GM12878 (cell line): ENCODE data around the gene FARS2. TPM values are rescaled to one million over a fixed set of nuclear protein-coding genes. Genes with fewer than 3 reads are reported as not detected.

Source experiments
- ATAC-seq: fragments of 200-7000 bp; cut with Tn5 transposase; 3 replicates; pipeline ENCODE4 v1.9.1; 2020; ENCODE audit warnings: mild to moderate bottlenecking, moderate library complexity
- BruUV-seq: library from RNA; stranded (reverse); fragments of 400-500 nt; replicated peaks from 2 replicates; lab custom pipeline; 2021; lab: Mats Ljungman, UMichigan
- CTCF ChIA-PET: fragments of 300-600 bp; sonication (Branson Sonifier 250); formaldehyde crosslinking; extraction: SDS; loops from one replicate; lab custom pipeline; 2021; ENCODE audit warnings: inconsistent platforms; lab: Yijun Ruan, JAX
- POLR2A ChIA-PET: fragments of 350-600 bp; formaldehyde crosslinking; extraction: SDS; loops from one replicate; lab custom pipeline; 2021; ENCODE audit warnings: inconsistent platforms; lab: Charles Lee
- RAD21 ChIA-PET: fragments of 300-600 bp; sonication (Branson Sonifier 250); formaldehyde crosslinking; loops from one replicate; lab custom pipeline; 2023; ENCODE audit warnings: antibody characterized with exemption; ENCODE audit not compliant: unreplicated experiment; lab: Charles Lee
- SMC1A ChIA-PET: fragments of 300-600 bp; sonication (Branson Sonifier 250); formaldehyde crosslinking; loops from one replicate; lab custom pipeline; 2023; ENCODE audit not compliant: unreplicated experiment, uncharacterized antibody; lab: Charles Lee
- DNase-seq: peaks from one replicate; pipeline ENCODE4 v3.0.0-alpha.2; 2011; ENCODE audit warnings: low read depth, low spot score
- FAIRE-seq: peaks from 3 replicates; lab custom pipeline; 2011; peaks lifted over from hg19 to GRCh38; lab: Jason Lieb, UNC
- H2AFZ ChIP-seq: 2 replicates; pipeline ENCODE4 v1.6.0; 2011; ENCODE audit warnings: low read depth, low read length, control low read depth; ENCODE audit not compliant: control insufficient read depth
- H3K27ac ChIP-seq: 2 replicates; pipeline ENCODE4 v1.5.1; 2011; ENCODE audit warnings: control low read depth; ENCODE audit not compliant: control insufficient read depth, insufficient read depth
- H3K27me3 ChIP-seq, 2 experiments: replicated peaks in 1 of 2; 2 replicates each; pipeline versions ENCODE4 v1.6.0 to v1.6.1; 2011; ENCODE audit warnings: low read length in 1 of 2; ENCODE audit not compliant: control insufficient read depth in 2 of 2, insufficient read depth in 2 of 2
- H3K36me3 ChIP-seq, 2 experiments: 2 replicates each; pipeline ENCODE4 v1.5.1; 2011; ENCODE audit warnings: low read length in 1 of 2; ENCODE audit not compliant: control insufficient read depth in 2 of 2, insufficient read depth in 2 of 2
- H3K4me1 ChIP-seq: 2 replicates; pipeline ENCODE4 v1.6.1; 2011; ENCODE audit warnings: mild to moderate bottlenecking, low read length, moderate library complexity, mixed read lengths; ENCODE audit not compliant: control insufficient read depth, insufficient read depth
- H3K4me2 ChIP-seq: 2 replicates; pipeline ENCODE4 v1.6.0; 2011; ENCODE audit warnings: control low read depth; ENCODE audit not compliant: control insufficient read depth, insufficient read depth
- H3K4me3 ChIP-seq: fragments of 200-600 bp; sonication (generic); 2 replicates; pipeline ENCODE4 v1.5.1; 2016
- H3K79me2 ChIP-seq: 2 replicates; pipeline ENCODE4 v1.6.0; 2011; ENCODE audit warnings: low read length; ENCODE audit not compliant: control insufficient read depth, insufficient read depth
- H3K9ac ChIP-seq: 2 replicates; pipeline ENCODE4 v1.8.0; 2011; ENCODE audit warnings: low read length, control low read depth, mixed read lengths; ENCODE audit not compliant: control insufficient read depth, insufficient read depth
- H3K9me3 ChIP-seq: replicated peaks from 3 replicates; pipeline ENCODE4 v1.5.1; 2011; ENCODE audit warnings: mild to moderate bottlenecking, low read length; ENCODE audit not compliant: control insufficient read depth, insufficient read depth
- H4K20me1 ChIP-seq: 2 replicates; pipeline ENCODE4 v1.6.0; 2011; ENCODE audit not compliant: control insufficient read depth, insufficient read depth
- BMI1 ChIP-seq: fragments of 450-650 bp; IDR thresholded peaks from 2 replicates; pipeline ENCODE4 v1.6.1; 2016; ENCODE audit warnings: mild to moderate bottlenecking, moderate library complexity, borderline replicate concordance
- CREM ChIP-seq: IDR thresholded peaks from 2 replicates; pipeline ENCODE4 v1.6.1; 2014; ENCODE audit warnings: antibody characterized with exemption, low read depth
- DPF2 ChIP-seq: fragments of 450-650 bp; IDR thresholded peaks from 2 replicates; pipeline ENCODE4 v1.6.1; 2017; ENCODE audit warnings: mild to moderate bottlenecking
- FOXK2 ChIP-seq: fragments of 450-650 bp; IDR thresholded peaks from 2 replicates; pipeline ENCODE4 v1.6.1; 2017; ENCODE audit warnings: mild to moderate bottlenecking, moderate library complexity
- IRF3 ChIP-seq: fragments of 450-650 bp; IDR thresholded peaks from 2 replicates; pipeline ENCODE4 v1.6.1; 2014; ENCODE audit warnings: mild to moderate bottlenecking
- KLF5 ChIP-seq: fragments of 450-650 bp; IDR thresholded peaks from 2 replicates; pipeline ENCODE4 v1.6.1; 2014; ENCODE audit warnings: mild to moderate bottlenecking; ENCODE audit not compliant: partially characterized antibody
- MEF2B ChIP-seq: fragments of 450-650 bp; IDR thresholded peaks from 2 replicates; pipeline ENCODE4 v1.6.1; 2018; ENCODE audit warnings: mild to moderate bottlenecking, moderate library complexity; ENCODE audit not compliant: partially characterized antibody, poor library complexity, severe bottlenecking
- PAX5 ChIP-seq: IDR thresholded peaks from 2 replicates; pipeline ENCODE4 v1.6.1; 2011; ENCODE audit warnings: low read depth, low read length, borderline replicate concordance
- RELA ChIP-seq: fragments of 450-650 bp; IDR thresholded peaks from 2 replicates; pipeline ENCODE4 v1.8.0; 2014; ENCODE audit warnings: borderline replicate concordance; ENCODE audit not compliant: partially characterized antibody
- SMAD5 ChIP-seq: IDR thresholded peaks from 2 replicates; pipeline ENCODE4 v1.6.1; 2016; ENCODE audit warnings: antibody characterized with exemption, low read depth
- SMARCA5 ChIP-seq: fragments of 450-650 bp; IDR thresholded peaks from 2 replicates; pipeline ENCODE4 v1.6.1; 2017; ENCODE audit warnings: mild to moderate bottlenecking
- SPI1 ChIP-seq: IDR thresholded peaks from 2 replicates; pipeline ENCODE4 v1.6.1; 2011; ENCODE audit warnings: low read depth, mild to moderate bottlenecking, low read length, moderate library complexity, borderline replicate concordance; ENCODE audit not compliant: insufficient read depth
- SRF ChIP-seq, 2 experiments: IDR thresholded peaks; 2 replicates each; pipeline ENCODE4 v1.6.1; 2011; ENCODE audit warnings: low read depth in 2 of 2, low read length in 2 of 2, mild to moderate bottlenecking in 1 of 2, moderate library complexity in 1 of 2
- WGBS: methylation state at CpG from one replicate; pipeline ENCODE4 v1.1.6; 2016; ENCODE audit warnings: low lambda C conversion rate; ENCODE audit not compliant: insufficient replicate concordance, insufficient coverage; ENCODE audit errors: missing lambda C conversion rate; 5-methylcytosine and 5-hydroxymethylcytosine counted together
- in situ Hi-C: fragments of 300-500 bp; cut with MboI; formaldehyde crosslinking; loops from 9 replicates; pipeline ENCODE4 v1.14.3; 2018; ENCODE audit warnings: mixed read lengths
- intact Hi-C: fragments of 100-400 bp; cut with micrococcal nuclease; formaldehyde crosslinking; loops from one replicate; pipeline ENCODE4 v1.14.2; 2022; ENCODE audit not compliant: unreplicated experiment
- polyA plus RNA-seq, 11 experiments: library from polyadenylated mRNA; depleted of rRNA in 4 of 11; unstranded in 6 of 11; stranded (reverse) in 5 of 11; fragments of >200 nt; fragmentation: Nextera tagmentation in 4 of 11; fragmentation: Illumina TruSeq in 1 of 11; extraction: Ambion mirVana in 4 of 11; extraction: Trizol in 1 of 11; gene quantifications; 1 replicate in 1 of 11; 2 replicates in 10 of 11; pipeline versions ENCODE4 v1.2.1 to v1.2.3, GENCODE V29; 2011 to 2016; ENCODE audit warnings: inconsistent platforms in 2 of 11, missing spikeins in 2 of 11, low read depth in 1 of 11
- total RNA-seq, 4 experiments: library from RNA; depleted of rRNA in 3 of 4; stranded (reverse); fragments of >200 nt in 3 of 4; fragmentation: Illumina TruSeq in 1 of 4; extraction: Trizol in 1 of 4; gene quantifications; 2 replicates each; pipeline versions ENCODE4 v1.2.1 to v1.2.3, GENCODE V29; 2013 to 2021

FARS2 gene
- total and polyA plus RNA-seq, 10 of the 15 experiments (the other 5 are each of a cell fraction or from before 2014, with no cell fraction given), result 16.8 to 46.7 (median 25.6) TPM

- TF ChIP-seq RELA (no peak), FOXK2 (no peak), SRF (IDR thresholded peaks at IDR 0.05; ENCODE audit: low read depth in 2 of 2, low read length in 2 of 2) (no peak), SMAD5 (no peak), KLF5 (no peak), PAX5 (no peak), DPF2 (no peak), BMI1 (no peak), MEF2B (no peak), SPI1 (no peak), CREM (no peak), IRF3 (no peak)
Measured at GRCh38 chr6:5701174-5701573, 439.9 kb downstream of the FARS2 start (continued).

GRCh38 chr6:5704708-5705107 lies 443.4 kb downstream of the FARS2 start:
- Histone ChIP-seq H2AFZ (no peak overlapping the region), H3K4me2 (no peak overlapping the region), H3K27ac (no peak overlapping the region), H3K27me3 (no peaks in the 10 kb centered on the region), H3K9me3 (no peaks in the 10 kb centered on the region), H4K20me1 (no peaks in the 10 kb centered on the region), H3K4me3 (no peak overlapping the region), H3K79me2 (no peaks in the 10 kb centered on the region), H3K4me1 (no peaks in the 10 kb centered on the region), H3K36me3 (no peaks in the 10 kb centered on the region), H3K9ac (no peak overlapping the region)
- in situ Hi-C loops, result no loop called here
- ATAC-seq (no peak), DNase-seq (no peak), FAIRE-seq (no peak)
- intact Hi-C loops, result no loop called here
- no TSS peak for BruUV-seq
- TF ChIP-seq SMARCA5, result no peak
- 96% methylated on average over 3 of the region's 3 CpGs for WGBS
- ChIA-PET RAD21 (no interaction called here), CTCF (no interaction called here), SMC1A (no interaction called here), POLR2A (no interaction called here)
